G401.6 (cell line): ENCODE data around the gene POTEE.
"Not testable (repeated sequence)": the region's sequence is repeated elsewhere in the genome, so short reads cannot be mapped to it uniquely, and the experiment has no call there.

Experiments used
- FAIRE-seq: peaks from 2 replicates; lab custom pipeline; 2012; peaks lifted over from hg19 to GRCh38; lab: Jason Lieb, UNC

Gene POTEE

DNA sequence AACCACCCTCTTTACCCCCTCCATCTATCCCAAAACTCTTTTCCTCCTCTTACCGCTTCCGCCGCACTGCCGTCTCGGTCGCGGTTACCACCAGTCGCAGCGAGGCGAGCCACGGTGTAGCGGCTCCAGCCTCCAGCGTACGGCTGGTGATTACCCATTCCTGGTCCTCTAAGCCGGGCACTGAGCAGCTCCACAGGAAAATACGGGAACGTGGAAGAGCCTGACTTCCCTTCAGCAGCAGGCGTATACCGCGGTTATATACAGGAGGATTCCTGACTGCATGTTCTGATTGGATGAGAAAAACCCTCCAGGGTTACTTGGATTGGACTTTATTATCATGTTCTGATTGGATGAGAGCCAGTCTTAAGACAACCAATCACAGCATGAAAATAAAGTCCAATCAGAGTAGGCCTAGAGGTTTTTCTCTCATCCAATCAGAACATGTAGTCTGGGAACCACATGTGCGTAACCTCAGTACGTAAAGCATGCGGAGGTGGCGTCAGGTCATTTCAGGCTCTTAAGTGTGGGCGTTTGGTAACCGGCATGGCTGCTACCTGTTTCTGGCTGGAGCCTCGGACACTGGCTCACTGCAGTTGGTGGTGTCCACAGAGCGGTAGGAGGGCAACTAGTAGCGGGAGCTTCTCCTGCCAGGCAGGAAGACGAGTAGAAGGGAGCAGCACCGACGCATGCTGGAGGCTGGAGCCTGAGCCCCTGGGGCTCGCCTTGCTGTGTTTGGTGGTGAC is at the start of gene POTEE:
POTEE (plus strand) TSS at position 507 of the 743 bp plus-strand sequence. CDS start 8,867 bp downstream, outside the sequence.
- FAIRE-seq = not testable (repeated sequence)

DNA sequence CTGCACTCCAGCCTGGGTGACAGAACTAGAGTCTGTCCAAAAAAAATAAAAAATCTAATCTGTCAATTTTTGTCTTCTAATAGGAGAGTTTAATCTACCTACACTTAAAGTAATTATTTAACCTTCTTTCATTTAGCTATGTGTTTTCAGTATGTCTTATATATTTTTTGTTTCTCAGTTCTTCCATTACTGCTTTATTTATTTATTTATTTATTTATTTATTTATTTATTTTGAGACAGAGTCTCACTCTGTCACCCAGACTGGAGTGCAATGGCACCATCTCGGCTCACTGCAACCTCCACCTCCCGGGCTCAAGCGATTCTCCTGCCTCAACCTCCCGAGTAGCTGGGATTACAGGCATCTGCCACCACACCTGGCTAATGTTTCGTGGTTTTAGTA is 43.8 kb upstream of the POTEE start:
- FAIRE-seq = not testable (repeated sequence)

DNA sequence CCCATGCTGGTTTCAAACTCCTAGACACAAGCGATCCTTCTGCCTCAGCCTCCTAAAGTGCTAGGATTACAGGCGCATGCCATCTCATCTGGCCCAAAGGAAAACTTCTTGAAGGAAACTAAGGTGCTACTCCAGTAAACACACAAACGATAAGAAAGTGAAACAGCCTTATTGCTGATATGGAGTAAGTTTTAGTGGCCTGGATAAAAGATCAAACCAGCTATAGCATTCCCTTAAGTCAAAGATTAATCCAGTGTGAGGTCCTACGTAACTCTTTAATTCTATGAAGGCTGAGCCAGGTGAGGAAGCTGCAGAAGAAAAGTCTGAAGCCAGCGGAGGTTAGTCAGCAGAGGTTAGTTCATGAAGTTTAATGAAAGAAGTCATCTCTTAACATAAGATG is 40.8 kb upstream of the POTEE start:
- FAIRE-seq = no peak

DNA sequence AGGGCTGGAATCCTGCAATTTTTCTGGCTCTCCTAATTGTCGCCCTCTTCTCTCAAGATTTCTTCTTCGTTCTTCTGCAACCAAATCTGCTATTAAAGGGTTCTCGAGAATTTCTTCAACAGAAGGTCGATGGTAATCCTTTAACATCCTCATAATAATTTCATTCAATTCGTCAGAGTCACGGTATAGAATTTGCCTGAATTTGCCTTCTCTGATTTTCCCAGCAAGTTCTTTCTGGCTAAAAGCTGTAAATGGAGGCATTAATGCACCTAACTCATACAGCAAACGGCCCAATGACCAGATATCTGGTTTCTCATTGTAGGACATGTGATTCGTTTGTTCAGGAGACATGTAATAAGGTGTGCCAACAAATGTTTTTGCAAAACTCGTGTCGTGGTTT is 31.3 kb upstream of the POTEE start:
- FAIRE-seq = not testable (repeated sequence)

DNA sequence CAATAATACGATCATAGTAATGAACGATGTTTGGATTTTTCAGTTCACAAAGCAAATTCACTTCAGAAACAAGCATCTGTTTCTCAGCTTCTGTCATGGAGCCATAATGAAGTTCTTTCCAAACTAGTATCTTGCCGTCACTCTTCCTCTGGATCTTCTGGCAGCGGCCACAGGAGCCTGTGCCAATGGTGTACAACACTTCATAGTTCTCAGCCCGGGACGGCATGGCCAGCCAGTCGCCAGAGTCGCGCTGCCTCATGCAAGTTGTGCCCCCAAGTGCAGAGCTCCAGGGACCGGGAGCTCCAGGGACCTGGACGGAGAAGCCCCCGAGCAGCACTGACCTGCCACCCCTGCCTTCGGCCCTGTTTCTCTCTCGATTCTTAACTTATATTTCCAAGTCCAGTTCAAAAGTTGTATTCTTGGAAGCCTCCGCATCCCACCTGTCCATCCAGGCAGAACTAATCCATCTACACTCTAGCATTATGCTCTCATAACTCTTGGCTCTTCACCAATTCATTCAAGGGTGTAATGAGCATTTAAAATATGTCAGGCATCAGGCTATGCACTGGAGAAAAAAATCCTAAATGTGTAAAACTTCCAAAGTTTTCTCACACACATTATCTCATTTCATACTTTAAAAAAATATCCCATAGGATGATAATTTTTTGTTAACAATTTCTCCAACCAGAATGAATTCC is 30.5 kb upstream of the POTEE start:
- FAIRE-seq = not testable (repeated sequence)

DNA sequence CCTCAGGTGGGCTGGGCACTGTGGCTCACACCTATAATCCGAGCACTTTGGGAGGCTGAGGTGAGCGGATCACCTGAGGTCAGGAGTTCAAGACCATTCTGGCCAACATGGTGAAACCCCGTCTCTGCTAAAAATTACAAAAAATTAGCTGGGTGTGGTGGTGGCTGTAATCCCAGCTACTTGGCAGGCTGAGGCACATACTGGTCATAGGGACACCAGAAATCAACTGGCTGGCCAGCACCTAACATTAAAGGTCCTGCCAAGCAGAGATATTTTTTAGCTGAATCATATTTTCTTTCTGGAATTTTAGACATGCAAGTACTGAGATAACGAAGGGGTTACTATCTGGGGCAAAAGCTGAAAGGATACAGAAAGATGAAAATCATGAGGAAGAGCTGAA is 27.9 kb upstream of the POTEE start:
- FAIRE-seq = not testable (repeated sequence)

DNA sequence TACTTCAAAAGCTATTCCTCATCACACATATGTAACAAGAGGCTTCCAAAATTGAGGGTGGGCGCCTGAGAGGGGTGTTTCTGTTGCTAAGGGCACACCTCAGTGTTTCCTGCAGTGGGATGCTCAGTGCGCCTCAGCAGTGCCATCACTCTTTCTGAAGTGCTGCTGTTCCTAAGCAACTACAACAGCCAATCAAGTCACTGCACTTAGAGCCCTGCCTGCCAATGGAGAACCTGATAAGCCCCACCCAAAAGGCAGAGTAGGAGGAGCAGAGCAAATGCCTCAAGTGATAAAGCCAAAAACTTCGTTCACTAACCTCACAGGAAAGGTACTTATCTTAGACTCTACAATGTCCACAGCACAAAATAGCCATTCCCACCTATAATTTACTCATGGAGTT is 15.9 kb upstream of the POTEE start:
- not testable (repeated sequence) for FAIRE-seq

DNA sequence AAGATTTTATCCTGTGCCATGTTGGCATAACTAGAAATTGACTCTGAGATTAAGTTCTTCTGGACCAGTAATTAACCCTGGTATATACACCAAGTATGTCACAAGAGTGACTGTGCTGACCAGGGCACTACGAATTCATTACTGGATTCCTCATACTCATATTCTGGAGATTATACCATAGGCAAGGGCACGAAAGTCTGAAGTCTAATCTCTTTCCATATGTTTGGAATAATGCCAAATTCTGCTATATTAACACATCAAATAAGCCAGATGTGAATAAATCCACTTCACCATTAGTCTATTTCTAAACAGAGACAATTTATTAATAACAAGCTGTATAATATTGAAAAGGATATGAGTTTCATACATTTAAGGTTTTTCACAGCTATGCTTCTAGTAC is 13.2 kb upstream of the POTEE start:
- FAIRE-seq = not testable (repeated sequence)

DNA sequence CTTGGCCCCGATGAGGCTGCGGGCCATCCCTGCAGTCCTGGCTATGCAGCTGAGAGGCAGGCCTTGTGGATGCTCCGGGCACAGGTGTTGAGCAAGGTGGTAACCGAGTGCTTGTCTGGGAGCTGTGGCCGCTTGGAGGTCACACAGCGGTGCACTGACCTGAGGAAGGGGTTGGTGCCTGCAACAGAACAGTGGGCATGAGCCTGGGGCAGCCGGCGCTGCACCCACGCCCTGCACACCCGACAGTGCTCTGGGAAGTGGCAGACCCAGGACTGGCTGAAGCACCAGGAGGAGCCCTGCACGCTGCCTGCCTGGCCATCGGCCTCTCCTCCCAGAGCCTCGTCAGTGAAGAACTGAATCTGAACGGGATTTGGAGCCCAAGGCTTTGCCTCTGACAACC is 8.2 kb upstream of the POTEE start:
- no peak for FAIRE-seq

DNA sequence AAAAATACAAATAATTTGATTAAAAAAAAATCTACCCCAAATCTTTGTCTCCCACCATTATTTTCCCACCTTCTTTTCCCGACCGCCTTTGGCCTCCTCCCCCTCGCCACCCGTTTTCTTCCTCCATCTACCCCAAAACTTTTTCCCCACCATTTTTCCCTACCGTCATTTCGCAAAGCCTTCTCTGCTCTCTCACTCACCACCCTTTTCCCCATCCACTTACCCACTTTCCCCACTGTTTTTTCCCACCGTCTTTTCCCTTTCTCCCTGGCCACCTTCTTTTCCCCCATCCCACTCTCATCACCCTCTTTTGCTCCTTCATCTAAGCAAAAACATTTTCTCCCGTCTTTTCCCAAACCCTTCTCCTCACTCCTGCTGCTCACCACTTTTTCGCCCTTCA is 1.5 kb upstream of the POTEE start:
- not testable (repeated sequence) for FAIRE-seq

DNA sequence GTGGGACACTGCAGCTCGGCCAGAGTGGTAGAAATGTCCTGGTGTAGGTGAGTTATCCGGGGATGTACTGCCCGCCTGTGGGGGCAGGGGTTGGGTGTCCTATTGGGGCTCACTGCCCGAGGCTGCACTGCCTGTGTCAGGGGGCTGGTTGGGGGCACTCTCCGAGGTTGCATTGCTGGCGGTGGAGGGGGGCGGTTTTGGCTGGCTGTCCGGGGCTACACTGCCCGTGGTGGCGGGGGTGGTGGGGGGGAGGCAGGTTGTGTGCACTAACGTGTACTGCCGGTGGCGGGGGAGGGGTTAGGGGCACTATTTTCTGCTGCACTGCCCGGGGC is 403 bp downstream of the POTEE start:
- FAIRE-seq = not testable (repeated sequence)

DNA sequence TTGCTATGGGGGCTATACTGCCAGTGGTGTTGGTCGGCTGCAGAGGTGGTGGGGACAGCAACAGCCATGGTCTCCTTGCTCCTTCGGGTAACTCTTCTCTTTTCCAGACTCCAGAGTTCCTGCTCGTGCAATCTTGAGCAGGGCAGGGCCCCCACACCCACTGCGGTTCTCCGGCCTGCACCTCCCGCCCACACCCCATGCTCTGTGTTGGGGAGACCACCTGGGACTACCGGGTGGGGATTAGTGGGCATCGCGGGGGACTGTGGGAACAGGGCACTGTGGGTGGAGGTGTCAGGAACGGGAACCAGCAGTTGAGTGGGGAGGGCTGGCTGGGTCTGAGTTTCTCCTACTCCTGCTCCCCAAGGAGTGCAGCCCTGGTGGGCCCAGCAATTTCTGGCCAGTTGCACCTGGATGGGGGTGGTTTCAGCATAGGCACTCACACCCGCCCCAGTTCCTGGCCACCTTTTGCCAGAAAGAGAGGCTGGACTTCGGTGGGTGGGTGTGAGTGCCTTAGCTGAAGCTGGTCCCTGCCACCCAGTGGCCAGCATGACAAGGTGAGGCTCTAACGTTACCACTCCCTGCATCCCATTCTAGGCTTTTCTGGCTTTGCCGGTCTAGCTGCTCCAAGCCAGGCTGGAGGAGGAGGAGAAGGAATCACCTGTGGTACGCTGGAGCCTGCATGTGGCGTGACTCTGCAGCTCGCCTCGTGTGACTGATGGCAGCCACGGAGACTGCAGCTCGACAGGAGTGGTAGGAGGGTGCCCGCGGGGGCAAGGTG is 1.3 kb downstream of the POTEE start:
- not testable (repeated sequence) for FAIRE-seq

DNA sequence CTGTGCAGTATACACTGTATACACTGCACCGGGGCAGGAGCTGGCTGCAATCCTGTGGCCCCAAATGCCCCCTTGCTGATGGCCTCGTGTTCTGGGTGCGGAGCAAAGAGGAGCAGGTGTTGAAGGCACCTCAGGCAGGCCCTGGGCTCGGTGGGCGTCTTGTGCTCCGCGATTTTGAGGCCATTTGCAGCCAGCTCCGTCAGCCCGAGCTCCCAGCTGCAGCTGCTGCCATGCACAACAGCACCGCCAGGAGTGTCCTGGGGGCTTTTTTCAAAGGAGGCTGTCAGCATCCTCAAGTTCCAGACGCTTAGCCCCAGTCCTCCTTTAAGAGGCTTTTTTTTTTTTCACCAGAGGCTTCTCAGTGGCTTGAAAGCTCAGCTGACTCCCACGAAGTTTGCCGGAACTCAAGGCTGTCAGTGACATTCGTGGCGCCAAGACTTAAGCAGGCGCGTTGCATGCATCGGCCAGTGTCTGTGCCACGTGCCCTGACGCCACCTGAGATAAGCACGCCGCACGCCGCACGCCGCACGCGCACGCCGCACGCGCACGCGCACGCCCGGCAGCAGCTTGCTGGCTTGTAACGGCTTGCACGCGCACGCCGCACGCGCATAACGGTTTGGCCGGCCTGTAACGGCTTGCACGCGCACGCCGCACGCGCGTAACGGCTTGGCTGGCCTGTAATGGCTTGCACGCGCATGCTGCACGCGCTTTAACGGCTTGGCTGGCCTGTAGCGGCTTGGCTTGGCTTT is 8.1 kb downstream of the POTEE start:
- not testable (repeated sequence) for FAIRE-seq

DNA sequence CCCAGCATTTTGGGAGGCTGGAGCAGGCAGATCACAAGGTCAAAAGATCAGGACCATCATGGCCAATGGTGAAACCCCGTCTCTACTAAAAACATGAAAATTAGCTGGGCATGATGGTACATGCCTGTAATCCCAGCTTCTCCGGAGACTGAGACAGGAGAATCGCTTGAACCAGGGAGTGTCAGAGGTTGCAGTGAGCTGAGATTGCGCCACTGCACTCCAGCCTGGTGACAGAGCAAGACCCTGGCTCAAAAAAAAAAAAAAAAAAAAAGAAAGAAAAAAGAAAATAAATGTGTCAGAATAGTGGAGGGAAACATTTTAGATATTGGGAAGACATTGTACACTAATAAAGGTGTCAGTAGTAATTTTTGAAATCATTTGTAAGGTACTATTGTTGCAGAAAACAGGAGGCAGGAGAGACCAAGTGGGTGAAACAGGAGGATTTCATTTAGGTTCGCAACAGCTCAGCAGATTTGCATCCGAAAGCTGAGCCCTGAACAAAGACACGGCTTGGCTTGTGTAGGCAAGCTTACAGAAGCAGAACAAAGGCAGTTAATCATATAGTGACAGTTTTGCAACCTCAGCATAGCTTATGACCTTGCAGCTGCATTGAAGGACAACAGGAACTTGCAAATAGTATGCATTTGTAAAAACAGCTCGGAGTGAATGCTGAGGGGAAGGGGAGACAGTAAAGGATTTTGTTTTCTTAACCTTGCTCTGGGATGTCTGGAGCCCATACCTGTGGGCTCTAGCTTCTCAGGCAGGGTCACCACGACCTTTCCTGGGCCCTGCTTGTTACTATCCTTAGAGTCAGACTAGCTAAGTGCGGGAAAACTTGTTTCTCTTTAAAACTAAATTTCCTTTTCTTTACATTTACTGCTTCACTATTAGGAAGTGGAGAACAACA is 26.5 kb downstream of the POTEE start:
- not testable (repeated sequence) for FAIRE-seq
